Nephron progenitor cell (in vitro differentiated cells): Measurements from ENCODE around the gene ZNF787.

Source experiments
- DNase-seq: peaks from one replicate; pipeline ENCODE4 v3.0.0; 2021
- H3K27ac Mint-ChIP-seq: 2 replicates; pipeline ENCODE4 v1.8.0; 2021; ENCODE audit warnings: mild to moderate bottlenecking, moderate library complexity, mixed read lengths
- H3K27me3 Mint-ChIP-seq: 2 replicates; pipeline ENCODE4 v1.8.0; 2021; ENCODE audit warnings: mild to moderate bottlenecking, low read depth, mixed read lengths; ENCODE audit not compliant: poor library complexity
- H3K36me3 Mint-ChIP-seq: 2 replicates; pipeline ENCODE4 v1.8.0; 2021; ENCODE audit warnings: low read depth, mixed read lengths
- H3K4me1 Mint-ChIP-seq: 2 replicates; pipeline ENCODE4 v1.8.0; 2021; ENCODE audit warnings: mixed read lengths
- H3K4me3 Mint-ChIP-seq: 2 replicates; pipeline ENCODE4 v1.8.0; 2021; ENCODE audit warnings: mild to moderate bottlenecking, moderate library complexity, mixed read lengths
- H3K9me3 Mint-ChIP-seq: 2 replicates; pipeline ENCODE4 v1.8.0; 2021; ENCODE audit warnings: mild to moderate bottlenecking, moderate library complexity, mixed read lengths
- TF ChIP-seq, protein P1 (sequence below): fragments of 200-600 bp; sonication (generic); IDR thresholded peaks from 2 replicates; pipeline ENCODE4 v1.5.0; 2021; ENCODE audit warnings: antibody characterized with exemption

ZNF787 gene

DNA sequence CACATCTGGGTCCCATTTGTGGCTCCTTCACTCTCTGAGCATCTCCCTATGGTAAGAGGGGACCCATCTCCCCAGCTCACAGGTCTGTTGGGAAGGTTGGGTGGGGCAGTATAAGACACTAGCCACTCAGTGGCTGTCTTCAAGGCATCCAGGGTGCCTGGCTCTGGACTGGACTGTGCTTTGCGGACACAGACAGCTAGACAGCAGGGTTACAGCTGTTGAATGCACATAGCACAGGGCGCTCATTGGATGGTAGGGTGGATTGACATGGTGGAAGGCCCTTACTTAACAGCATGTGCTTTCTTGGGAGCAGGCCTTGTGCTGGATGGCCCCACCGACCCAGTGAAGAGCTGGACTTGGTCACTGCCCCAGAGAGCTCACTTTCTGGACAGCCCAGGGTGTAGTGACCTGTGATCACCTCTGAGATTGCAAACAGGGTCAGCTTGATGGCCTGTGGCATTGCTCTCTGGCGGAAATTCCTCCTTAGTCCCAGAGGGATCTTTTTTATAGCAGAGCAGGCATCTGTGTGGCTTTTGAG lies 21.9 kb upstream of the ZNF787 start:
- DNase-seq = no peak
- TF ChIP-seq, protein P1, sequence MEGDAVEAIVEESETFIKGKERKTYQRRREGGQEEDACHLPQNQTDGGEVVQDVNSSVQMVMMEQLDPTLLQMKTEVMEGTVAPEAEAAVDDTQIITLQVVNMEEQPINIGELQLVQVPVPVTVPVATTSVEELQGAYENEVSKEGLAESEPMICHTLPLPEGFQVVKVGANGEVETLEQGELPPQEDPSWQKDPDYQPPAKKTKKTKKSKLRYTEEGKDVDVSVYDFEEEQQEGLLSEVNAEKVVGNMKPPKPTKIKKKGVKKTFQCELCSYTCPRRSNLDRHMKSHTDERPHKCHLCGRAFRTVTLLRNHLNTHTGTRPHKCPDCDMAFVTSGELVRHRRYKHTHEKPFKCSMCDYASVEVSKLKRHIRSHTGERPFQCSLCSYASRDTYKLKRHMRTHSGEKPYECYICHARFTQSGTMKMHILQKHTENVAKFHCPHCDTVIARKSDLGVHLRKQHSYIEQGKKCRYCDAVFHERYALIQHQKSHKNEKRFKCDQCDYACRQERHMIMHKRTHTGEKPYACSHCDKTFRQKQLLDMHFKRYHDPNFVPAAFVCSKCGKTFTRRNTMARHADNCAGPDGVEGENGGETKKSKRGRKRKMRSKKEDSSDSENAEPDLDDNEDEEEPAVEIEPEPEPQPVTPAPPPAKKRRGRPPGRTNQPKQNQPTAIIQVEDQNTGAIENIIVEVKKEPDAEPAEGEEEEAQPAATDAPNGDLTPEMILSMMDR = no peak

DNA sequence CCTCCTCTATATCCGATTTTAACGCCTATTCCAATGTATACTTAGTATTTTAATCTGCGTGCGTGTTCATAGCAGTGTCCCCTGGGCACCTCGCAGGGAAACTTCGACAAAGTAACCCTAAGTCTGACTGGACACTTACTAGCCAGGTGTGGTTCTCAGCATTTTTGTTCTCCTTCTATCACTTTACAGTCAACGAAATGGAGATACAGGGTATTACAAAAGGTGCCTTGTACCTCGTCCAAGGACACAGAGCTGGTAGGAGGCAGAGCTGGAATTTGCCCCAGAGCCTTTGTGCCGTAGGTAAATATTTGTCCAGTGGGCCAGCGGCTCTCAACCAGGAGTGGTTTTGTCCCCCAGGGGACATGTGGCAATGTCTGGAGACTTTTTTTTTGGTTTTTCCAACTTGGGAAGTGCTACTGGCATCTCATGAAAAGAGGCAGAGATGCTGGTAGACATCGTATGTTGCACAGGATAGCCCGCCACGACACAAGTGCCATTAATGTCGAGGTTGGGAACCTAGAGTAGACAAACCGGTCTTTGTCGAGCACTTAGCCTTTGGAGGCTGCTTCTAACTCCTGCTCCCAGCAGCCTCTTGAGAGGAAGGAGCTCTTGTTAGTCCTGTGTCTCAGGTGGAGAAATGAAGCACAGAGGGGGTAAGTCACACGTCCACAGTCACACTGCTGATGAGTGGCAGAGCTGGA lies 21.1 kb upstream of the ZNF787 start:
- H3K4me1 Mint-ChIP-seq = peaks cover 62% of the 10 kb centered on the region
- TF ChIP-seq, protein P1 = no peak
- H3K36me3 Mint-ChIP-seq = peaks cover 3% of the 10 kb centered on the region
- no peak for DNase-seq
- peak overlapping the region; percentile 85 for H3K4me3 Mint-ChIP-seq
- peak overlapping the region; percentile 45 for H3K27ac Mint-ChIP-seq
- H3K27me3 Mint-ChIP-seq = peaks cover 6% of the 10 kb centered on the region
- no peaks in the 10 kb centered on the region for H3K9me3 Mint-ChIP-seq

More for the DNA sequence above, 21.9 kb upstream of the ZNF787 start:
- peaks cover 11% of the 10 kb centered on the region for H3K36me3 Mint-ChIP-seq
- H3K27me3 Mint-ChIP-seq = peaks cover 6% of the 10 kb centered on the region
- peak overlapping the region; percentile 45 for H3K27ac Mint-ChIP-seq
- H3K4me1 Mint-ChIP-seq = peaks cover 59% of the 10 kb centered on the region
- H3K4me3 Mint-ChIP-seq = peak overlapping the region; percentile 85
- no peaks in the 10 kb centered on the region for H3K9me3 Mint-ChIP-seq

DNA sequence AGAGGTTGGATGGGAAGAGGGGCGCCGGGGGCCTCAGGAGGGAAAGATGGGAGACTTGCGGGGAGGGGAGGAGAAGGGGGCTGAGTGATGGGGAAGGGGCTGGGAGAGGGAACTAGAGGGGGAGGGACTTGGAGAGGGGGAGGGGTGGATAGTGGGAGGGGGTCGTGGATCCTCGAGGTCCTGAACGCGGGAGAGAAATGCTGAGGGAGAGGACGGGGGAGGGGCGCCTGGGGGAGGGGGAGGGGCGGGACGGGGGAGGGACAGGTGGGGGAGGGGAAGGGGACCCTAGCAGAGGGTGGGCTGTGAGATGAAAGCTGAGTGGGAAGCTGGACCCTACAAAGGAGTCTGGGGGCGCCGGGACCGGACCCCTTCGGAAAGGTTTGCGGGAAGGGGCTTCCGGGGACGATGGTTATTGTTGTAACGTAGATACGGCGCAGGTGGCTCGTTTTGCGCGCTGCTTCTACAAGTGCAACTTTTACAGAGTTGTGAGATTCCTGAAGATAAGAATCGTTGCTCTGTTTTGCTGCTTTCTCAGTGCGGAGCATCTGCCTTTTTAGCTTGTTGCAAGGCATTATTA lies 20.4 kb upstream of the ZNF787 start:
- peaks cover 2% of the 10 kb centered on the region for H3K36me3 Mint-ChIP-seq
- TF ChIP-seq, protein P1 = no peak
- DNase-seq = no peak
- no peak overlapping the region for H3K27ac Mint-ChIP-seq
- peaks cover 63% of the 10 kb centered on the region for H3K4me1 Mint-ChIP-seq
- H3K9me3 Mint-ChIP-seq = no peaks in the 10 kb centered on the region
- H3K4me3 Mint-ChIP-seq = peak overlapping the region; percentile 85
- peaks cover 6% of the 10 kb centered on the region for H3K27me3 Mint-ChIP-seq

DNA sequence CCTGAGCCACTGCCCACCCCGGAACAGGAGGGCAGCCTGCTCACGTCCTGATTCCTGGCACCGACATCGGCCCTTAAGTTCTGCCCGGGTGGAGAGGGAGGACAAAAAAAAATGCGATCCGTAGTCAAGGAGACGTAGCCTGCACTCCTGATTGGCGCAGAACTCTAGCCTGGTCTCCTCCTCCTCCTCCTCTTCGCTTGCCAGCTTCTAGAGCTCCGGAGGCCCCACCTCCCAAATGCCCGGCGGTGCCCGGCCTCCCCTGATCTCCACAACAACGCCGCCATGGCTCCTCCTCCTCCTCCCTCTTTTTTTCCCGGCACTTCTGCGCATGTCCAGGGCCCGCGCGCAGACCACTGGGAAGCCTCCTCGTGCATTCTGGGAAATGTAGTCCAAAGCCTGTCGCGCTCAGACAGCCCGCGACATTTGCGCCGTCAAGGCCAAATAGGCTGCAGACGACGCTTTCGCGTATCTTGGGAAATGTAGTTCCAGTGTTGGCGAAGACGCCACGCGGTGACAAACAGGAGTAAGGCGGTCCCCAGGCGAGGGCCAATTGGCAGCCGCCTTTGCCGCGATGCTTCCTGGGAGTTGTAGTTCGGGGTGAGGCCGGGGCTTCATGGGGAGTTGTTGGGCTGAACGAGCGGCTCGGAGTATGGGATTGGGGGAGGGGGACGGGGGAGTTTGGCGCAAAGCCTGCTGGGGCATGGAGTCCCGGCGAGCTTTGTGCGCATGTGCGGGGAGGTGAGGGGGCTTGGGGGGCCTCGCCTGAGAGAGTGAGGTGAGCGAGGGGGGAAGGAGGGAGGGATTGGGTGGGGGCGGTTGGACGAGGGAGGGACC lies 19.7 kb upstream of the ZNF787 start, which contains the start of gene ZNF444:
Gene ZNF444 (plus strand): TSS at position 705 of the 834 bp plus-strand sequence. CDS start 5,625 bp downstream, outside the sequence.
- DNase-seq = peak; percentile 98
- Mint-ChIP-seq H3K27ac (peak within 1 kb of the TSS; percentile 99), H3K4me3 (peak within 1 kb of the TSS; percentile 85), H3K27me3 (peaks cover 6% of the 10 kb centered on the region), H3K36me3 (no peaks in the 10 kb centered on the region), H3K4me1 (peaks cover 68% of the 10 kb centered on the region), H3K9me3 (no peaks in the 10 kb centered on the region)
- TF ChIP-seq, protein P1 = no peak

DNA sequence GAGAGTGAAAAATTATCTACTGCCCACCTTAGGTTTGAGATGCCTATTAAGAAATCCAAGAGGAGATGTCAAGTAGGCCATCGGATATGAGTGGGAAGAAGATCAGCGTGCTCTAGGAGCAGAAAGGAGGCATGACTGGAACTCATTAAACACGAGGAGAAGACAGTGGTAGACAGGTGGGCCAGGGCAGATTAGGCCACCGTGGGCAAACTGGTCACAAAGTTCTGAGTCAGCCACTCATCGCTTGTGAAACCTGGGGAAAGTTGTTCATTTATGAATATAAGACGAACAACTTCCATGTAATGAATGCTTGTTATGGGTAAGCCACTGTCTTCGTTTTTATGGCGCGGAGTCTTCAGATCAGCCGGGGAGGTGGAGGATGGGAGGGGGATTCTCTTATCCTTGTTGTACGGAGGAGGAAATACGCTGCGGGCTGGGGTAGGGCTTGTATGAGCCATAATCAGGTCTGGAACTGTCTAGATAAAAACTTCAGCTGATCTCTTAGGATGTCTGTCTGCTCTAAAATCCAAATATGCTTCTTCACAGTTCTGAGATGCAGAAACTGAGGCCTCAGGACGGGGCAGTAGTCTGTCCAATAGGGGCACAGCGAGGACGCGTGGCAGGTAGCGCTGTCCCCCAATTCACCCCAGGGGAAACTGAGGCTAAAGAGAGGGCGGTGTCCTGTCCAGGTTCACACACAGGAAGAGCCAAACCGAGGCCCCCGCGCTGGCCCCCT lies 18.9 kb upstream of the ZNF787 start:
- TF ChIP-seq, protein P1 = no peak
- no peak for DNase-seq
- H3K4me3 Mint-ChIP-seq = peak overlapping the region; percentile 85
- H3K36me3 Mint-ChIP-seq = no peaks in the 10 kb centered on the region
- peak overlapping the region; percentile 99 for H3K27ac Mint-ChIP-seq
- H3K9me3 Mint-ChIP-seq = no peaks in the 10 kb centered on the region
- peaks cover 68% of the 10 kb centered on the region for H3K4me1 Mint-ChIP-seq
- peaks cover 6% of the 10 kb centered on the region for H3K27me3 Mint-ChIP-seq
